Measurements from ENCODE around the gene NRBP1. TPM values are rescaled to one million over a fixed set of nuclear protein-coding genes. Genes with fewer than 3 reads are reported as not detected.
A peak's percentile ranks its signal among the peaks of the same experiment; 100 is the strongest.

The NRBP1 gene
- total and polyA plus RNA-seq, 9 of the 15 experiments (the other 6 are each of a cell fraction or from before 2014, with no cell fraction given): 2.9 to 84.5 (median 36.9) TPM

- TF ChIP-seq TEAD4 (IDR thresholded peaks at IDR 0.05; ENCODE audit: low read length): peak; percentile 54; the same call in 1 of the 2 replicates
- TF ChIP-seq TEAD4 (CRISPR knock-in tag; IDR thresholded peaks at IDR 0.05; ENCODE audit: borderline replicate concordance): no peak
- TF ChIP-seq, protein P1, sequence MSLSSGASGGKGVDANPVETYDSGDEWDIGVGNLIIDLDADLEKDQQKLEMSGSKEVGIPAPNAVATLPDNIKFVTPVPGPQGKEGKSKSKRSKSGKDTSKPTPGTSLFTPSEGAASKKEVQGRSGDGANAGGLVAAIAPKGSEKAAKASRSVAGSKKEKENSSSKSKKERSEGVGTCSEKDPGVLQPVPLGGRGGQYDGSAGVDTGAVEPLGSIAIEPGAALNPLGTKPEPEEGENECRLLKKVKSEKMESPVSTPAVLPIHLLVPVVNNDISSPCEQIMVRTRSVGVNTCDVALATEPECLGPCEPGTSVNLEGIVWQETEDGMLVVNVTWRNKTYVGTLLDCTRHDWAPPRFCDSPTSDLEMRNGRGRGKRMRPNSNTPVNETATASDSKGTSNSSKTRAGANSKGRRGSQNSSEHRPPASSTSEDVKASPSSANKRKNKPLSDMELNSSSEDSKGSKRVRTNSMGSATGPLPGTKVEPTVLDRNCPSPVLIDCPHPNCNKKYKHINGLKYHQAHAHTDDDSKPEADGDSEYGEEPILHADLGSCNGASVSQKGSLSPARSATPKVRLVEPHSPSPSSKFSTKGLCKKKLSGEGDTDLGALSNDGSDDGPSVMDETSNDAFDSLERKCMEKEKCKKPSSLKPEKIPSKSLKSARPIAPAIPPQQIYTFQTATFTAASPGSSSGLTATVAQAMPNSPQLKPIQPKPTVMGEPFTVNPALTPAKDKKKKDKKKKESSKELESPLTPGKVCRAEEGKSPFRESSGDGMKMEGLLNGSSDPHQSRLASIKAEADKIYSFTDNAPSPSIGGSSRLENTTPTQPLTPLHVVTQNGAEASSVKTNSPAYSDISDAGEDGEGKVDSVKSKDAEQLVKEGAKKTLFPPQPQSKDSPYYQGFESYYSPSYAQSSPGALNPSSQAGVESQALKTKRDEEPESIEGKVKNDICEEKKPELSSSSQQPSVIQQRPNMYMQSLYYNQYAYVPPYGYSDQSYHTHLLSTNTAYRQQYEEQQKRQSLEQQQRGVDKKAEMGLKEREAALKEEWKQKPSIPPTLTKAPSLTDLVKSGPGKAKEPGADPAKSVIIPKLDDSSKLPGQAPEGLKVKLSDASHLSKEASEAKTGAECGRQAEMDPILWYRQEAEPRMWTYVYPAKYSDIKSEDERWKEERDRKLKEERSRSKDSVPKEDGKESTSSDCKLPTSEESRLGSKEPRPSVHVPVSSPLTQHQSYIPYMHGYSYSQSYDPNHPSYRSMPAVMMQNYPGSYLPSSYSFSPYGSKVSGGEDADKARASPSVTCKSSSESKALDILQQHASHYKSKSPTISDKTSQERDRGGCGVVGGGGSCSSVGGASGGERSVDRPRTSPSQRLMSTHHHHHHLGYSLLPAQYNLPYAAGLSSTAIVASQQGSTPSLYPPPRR (CRISPR knock-in tag; IDR thresholded peaks at IDR 0.05; ENCODE audit: borderline replicate concordance): no peak
- no peak for TF ChIP-seq NFE2L1 (tag; IDR thresholded peaks at IDR 0.05; ENCODE audit: borderline replicate concordance, low read depth)
- no peak for TF ChIP-seq BACH1 (tag; IDR thresholded peaks at IDR 0.05)
- no peak for TF ChIP-seq ZNF655 (CRISPR knock-in tag; IDR thresholded peaks at IDR 0.05)
- TF ChIP-seq NFIC (IDR thresholded peaks at IDR 0.05): peak; percentile 83
- TF ChIP-seq E2F4 (CRISPR knock-in tag; IDR thresholded peaks at IDR 0.05; ENCODE audit: low read depth): no peak
- no peak for TF ChIP-seq POLR2AphosphoS5 (IDR thresholded peaks at IDR 0.05; ENCODE audit: control insufficient read depth, insufficient read depth, low read depth, low read length)
- TF ChIP-seq, protein P2, sequence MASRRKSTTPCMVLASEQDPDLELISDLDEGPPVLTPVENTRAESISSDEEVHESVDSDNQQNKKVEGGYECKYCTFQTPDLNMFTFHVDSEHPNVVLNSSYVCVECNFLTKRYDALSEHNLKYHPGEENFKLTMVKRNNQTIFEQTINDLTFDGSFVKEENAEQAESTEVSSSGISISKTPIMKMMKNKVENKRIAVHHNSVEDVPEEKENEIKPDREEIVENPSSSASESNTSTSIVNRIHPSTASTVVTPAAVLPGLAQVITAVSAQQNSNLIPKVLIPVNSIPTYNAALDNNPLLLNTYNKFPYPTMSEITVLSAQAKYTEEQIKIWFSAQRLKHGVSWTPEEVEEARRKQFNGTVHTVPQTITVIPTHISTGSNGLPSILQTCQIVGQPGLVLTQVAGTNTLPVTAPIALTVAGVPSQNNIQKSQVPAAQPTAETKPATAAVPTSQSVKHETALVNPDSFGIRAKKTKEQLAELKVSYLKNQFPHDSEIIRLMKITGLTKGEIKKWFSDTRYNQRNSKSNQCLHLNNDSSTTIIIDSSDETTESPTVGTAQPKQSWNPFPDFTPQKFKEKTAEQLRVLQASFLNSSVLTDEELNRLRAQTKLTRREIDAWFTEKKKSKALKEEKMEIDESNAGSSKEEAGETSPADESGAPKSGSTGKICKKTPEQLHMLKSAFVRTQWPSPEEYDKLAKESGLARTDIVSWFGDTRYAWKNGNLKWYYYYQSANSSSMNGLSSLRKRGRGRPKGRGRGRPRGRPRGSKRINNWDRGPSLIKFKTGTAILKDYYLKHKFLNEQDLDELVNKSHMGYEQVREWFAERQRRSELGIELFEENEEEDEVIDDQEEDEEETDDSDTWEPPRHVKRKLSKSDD (conservative IDR thresholded peaks at IDR 0.05; ENCODE audit: low read length): no peak
- TF ChIP-seq ZNF431 (CRISPR knock-in tag; IDR thresholded peaks at IDR 0.05): no peak
- no peak for TF ChIP-seq PTRF (tag; IDR thresholded peaks at IDR 0.05)
- no peak for TF ChIP-seq ZNF707 (CRISPR knock-in tag; conservative IDR thresholded peaks at IDR 0.05)
- TF ChIP-seq LARP7 (IDR thresholded peaks at IDR 0.05): no peak
- TF ChIP-seq PHB (CRISPR knock-in tag; IDR thresholded peaks at IDR 0.05): no peak
- TF ChIP-seq ZNF212 (CRISPR knock-in tag; IDR thresholded peaks at IDR 0.05): no peak
- no peak for TF ChIP-seq TOE1 (IDR thresholded peaks at IDR 0.05; ENCODE audit: borderline replicate concordance)
- no peak for TF ChIP-seq TOE1 (CRISPR knock-in tag; IDR thresholded peaks at IDR 0.05; ENCODE audit: borderline replicate concordance, low read depth)
- peak; percentile 39 for TF ChIP-seq CBFA2T2 (conservative IDR thresholded peaks at IDR 0.05)
- TF ChIP-seq EWSR1 (IDR thresholded peaks at IDR 0.05; ENCODE audit: borderline replicate concordance, low read depth, partially characterized antibody): no peak
These were observed 32.7 kb downstream of the NRBP1 start (continued) for GRCh38 chr2:27461118-27461517.

All from K562 (cell line).